Right lobe of liver (tissue), 6 donors: ENCODE results near the gene DUSP5. TPM values are rescaled to one million over a fixed set of nuclear protein-coding genes. Genes with fewer than 3 reads are reported as not detected.
A peak's percentile ranks its signal among the peaks of the same experiment; 100 is the strongest.

ENCODE experiments used
- ATAC-seq, 4 donors: fragments of 200-7000 bp; cut with Tn5 transposase; one replicate each; pipeline ENCODE4 v1.9.1; 2020; ENCODE audit warnings: mild to moderate bottlenecking in 4 of 4, moderate library complexity in 4 of 4
- DNase-seq, 3 donors: peaks; one replicate each; pipeline ENCODE4 v3.0.0-alpha.2; 2020
- H3K27ac ChIP-seq, 3 donors: fragments of 200-600 bp; one replicate each; pipeline ENCODE4 v1.8.0; 2022
- H3K27me3 ChIP-seq, 2 donors: fragments of 200-600 bp; one replicate each; pipeline ENCODE4 v1.8.0; 2022
- H3K36me3 ChIP-seq, 4 donors: fragments of 200-600 bp; sonication (generic) in 1 of 4; one replicate each; pipeline versions ENCODE4 v1.5.1 to v1.8.0; 2017 to 2022; ENCODE audit warnings: control low read depth in 1 of 4
- H3K4me1 ChIP-seq, 4 donors: fragments of 200-600 bp; sonication (generic) in 1 of 4; one replicate each; pipeline versions ENCODE4 v1.5.1 to v1.8.0; 2017 to 2022; ENCODE audit warnings: control low read depth in 1 of 4
- H3K4me3 ChIP-seq, 3 donors: fragments of 200-600 bp; one replicate each; pipeline ENCODE4 v1.8.0; 2022
- H3K9me3 ChIP-seq, 4 donors: fragments of 200-600 bp; sonication (generic) in 1 of 4; one replicate each; pipeline versions ENCODE4 v1.5.1 to v1.8.0; 2017 to 2022; ENCODE audit warnings: control low read depth in 1 of 4
- CTCF ChIP-seq, 4 donors: fragments of 200-600 bp in 3 of 4; fragments of 450-650 bp in 1 of 4; IDR thresholded peaks; one replicate each; pipeline versions ENCODE4 v1.5.1 to v1.8.0; 2016 to 2022; ENCODE audit warnings: antibody characterized with exemption in 4 of 4, mild to moderate bottlenecking in 2 of 4
- POLR2A ChIP-seq: fragments of 450-650 bp; IDR thresholded peaks from one replicate; pipeline ENCODE4 v1.6.1; 2017; ENCODE audit warnings: antibody characterized with exemption, mild to moderate bottlenecking
- WGBS: methylation state at CpG from one replicate; pipeline ENCODE4 v1.1.6; 2018; ENCODE audit warnings: low coverage, low lambda C conversion rate; ENCODE audit not compliant: insufficient coverage; ENCODE audit errors: missing lambda C conversion rate; 5-methylcytosine and 5-hydroxymethylcytosine counted together
- intact Hi-C, 2 donors: fragments of 100-400 bp; cut with DNase I; formaldehyde crosslinking; loops; one replicate each; pipeline versions ENCODE4 v1.11.2 to v1.14.1; 2022
- total RNA-seq, 6 experiments: library from RNA; depleted of rRNA in 2 of 6; stranded (reverse); fragments of >200 nt in 2 of 6; fragmentation: NEBNext Ultra II Directional in 3 of 6; extraction: Animal tissue kit (Norgen Biotek cat#: 25700) in 3 of 6; gene quantifications; one replicate each; pipeline versions ENCODE4 v1.1.0 to v1.2.4, GENCODE V29; 2016 to 2023
- donor health status: DM: no; HTN: yes; CAD: no.
- donor health status: DM: no; HTN: no; CAD: no.
- donor health status: DM: no; HTN: no; CAD: no.
- donor health status: DM: no; HTN: yes; CAD: no.
- donor health status: DM: no; HTN: yes; CAD: no.

Gene DUSP5
- total RNA-seq, 6 experiments from 2014 or later = 2.3 to 47.7 (median 10.8) TPM

GRCh38 chr10:110505130-110505770, 7.5 kb downstream of the DUSP5 start:
- no peak overlapping the region for H3K4me3 ChIP-seq
- no peak for ATAC-seq
- no peak for TF ChIP-seq POLR2A
- H3K9me3 ChIP-seq = no peaks in the 10 kb centered on the region
- no peak overlapping the region for H3K27ac ChIP-seq
- H3K4me1 ChIP-seq = peaks cover 0 to 32% (median 6%) of the 10 kb centered on the region in 4 donors
- WGBS = 61% methylated on average over 6 of the region's 6 CpGs
- no peak for DNase-seq
- H3K36me3 ChIP-seq = peaks cover 0 to 8% (median 1%) of the 10 kb centered on the region in 4 donors
- intact Hi-C loops = no loop called here
- no peaks in the 10 kb centered on the region for H3K27me3 ChIP-seq

- peaks cover 0 to 32% (median 6%) of the 10 kb centered on the region in 4 donors for H3K4me1 ChIP-seq
- H3K4me3 ChIP-seq = no peak overlapping the region
- TF ChIP-seq POLR2A = no peak
- no peak for TF ChIP-seq CTCF (IDR thresholded peaks at IDR 0.05)
- H3K27ac ChIP-seq = no peak overlapping the region
- peaks cover 0 to 8% (median 1%) of the 10 kb centered on the region in 4 donors for H3K36me3 ChIP-seq
- no peaks in the 10 kb centered on the region for H3K27me3 ChIP-seq
- ATAC-seq = peak in 1 of 4 donors; percentile 7
- no peaks in the 10 kb centered on the region for H3K9me3 ChIP-seq
- intact Hi-C loops = no loop called here
- no CpG with 5 or more reads among the region's 2 CpGs for WGBS
- DNase-seq = no peak
These were observed 8.7 kb downstream of the DUSP5 start for GRCh38 chr10:110506448-110506847.

GRCh38 chr10:110507346-110507745, 9.6 kb downstream of the DUSP5 start:
- peaks cover 0 to 30% (median 5%) of the 10 kb centered on the region in 4 donors for H3K4me1 ChIP-seq
- DNase-seq = no peak
- H3K27ac ChIP-seq = no peak overlapping the region
- intact Hi-C loops = no loop called here
- no peaks in the 10 kb centered on the region for H3K27me3 ChIP-seq
- H3K36me3 ChIP-seq = peaks cover 0 to 8% (median 1%) of the 10 kb centered on the region in 4 donors
- WGBS = 79% methylated on average over 5 of the region's 6 CpGs
- no peak overlapping the region for H3K4me3 ChIP-seq
- no peak for ATAC-seq
- no peaks in the 10 kb centered on the region for H3K9me3 ChIP-seq
- TF ChIP-seq CTCF (IDR thresholded peaks at IDR 0.05) (no peak), POLR2A (no peak)

DNA sequence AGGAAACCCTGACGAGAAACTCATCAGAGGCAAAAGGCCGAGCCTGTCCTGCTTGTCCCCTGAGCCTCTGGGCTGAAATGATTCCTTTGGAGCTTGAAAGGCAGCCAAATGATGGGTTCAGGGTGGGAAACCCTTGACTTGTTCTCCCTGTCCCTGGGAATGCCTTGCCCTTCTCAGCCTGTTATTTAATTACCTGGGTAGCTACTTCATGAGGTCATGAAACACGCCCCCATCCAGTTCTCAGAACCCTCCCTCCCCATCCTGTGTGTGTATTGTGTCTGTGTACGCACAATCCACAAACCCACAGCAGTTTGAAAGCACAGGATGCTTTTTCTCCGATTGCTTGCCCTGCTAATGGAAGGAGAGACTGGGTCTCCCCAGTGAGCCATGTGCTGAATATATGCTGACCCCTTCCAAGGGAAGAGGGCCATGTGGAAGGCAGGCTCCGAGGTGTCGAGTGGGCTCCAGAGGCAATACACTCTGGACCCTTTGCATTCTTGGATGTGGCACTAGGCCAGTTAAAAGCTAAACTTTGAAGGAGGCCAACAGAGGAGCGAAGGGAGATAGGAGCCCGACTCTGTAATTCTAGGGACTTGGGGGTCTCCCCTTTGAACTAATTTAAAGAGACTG, 10.6 kb downstream of the DUSP5 start:
- no peak overlapping the region for H3K27ac ChIP-seq
- TF ChIP-seq CTCF (IDR thresholded peaks at IDR 0.05) = no peak
- no peak for TF ChIP-seq POLR2A
- no peaks in the 10 kb centered on the region for H3K27me3 ChIP-seq
- H3K4me3 ChIP-seq = no peak overlapping the region
- WGBS = 74% methylated on average over 8 of the region's 9 CpGs
- H3K4me1 ChIP-seq = peaks cover 0 to 21% (median under 1%) of the 10 kb centered on the region in 4 donors
- intact Hi-C loops = no loop called here
- ATAC-seq (no peak), DNase-seq (no peak)
- peaks cover 0 to 8% (median 1%) of the 10 kb centered on the region in 4 donors for H3K36me3 ChIP-seq
- no peaks in the 10 kb centered on the region for H3K9me3 ChIP-seq
